Stimulated activated CD4-positive, alpha-beta T cell treated with anti-CD3 and anti-CD28 coated beads, Interleukin-15, amount 100 ng/mL, for 48 hours (primary cell): ENCODE results near the gene MS4A18.
"Not testable (repeated sequence)": the region's sequence is repeated elsewhere in the genome, so short reads cannot be mapped to it uniquely, and the experiment has no call there.

Experiments
- DNase-seq, 2 donors: peaks; one replicate each; pipeline ENCODE4 v3.0.0-alpha.2; 2020; ENCODE audit warnings: low read depth in 2 of 2

MS4A18 gene

GRCh38 chr11:60724420-60724819, at the start of gene MS4A18:
Gene MS4A18 (plus strand): TSS chr11:60724720.
- no peak for DNase-seq

- DNase-seq = not testable (repeated sequence)
Measured at GRCh38 chr11:60678231-60678630, 46.3 kb upstream of the MS4A18 start.

DNA sequence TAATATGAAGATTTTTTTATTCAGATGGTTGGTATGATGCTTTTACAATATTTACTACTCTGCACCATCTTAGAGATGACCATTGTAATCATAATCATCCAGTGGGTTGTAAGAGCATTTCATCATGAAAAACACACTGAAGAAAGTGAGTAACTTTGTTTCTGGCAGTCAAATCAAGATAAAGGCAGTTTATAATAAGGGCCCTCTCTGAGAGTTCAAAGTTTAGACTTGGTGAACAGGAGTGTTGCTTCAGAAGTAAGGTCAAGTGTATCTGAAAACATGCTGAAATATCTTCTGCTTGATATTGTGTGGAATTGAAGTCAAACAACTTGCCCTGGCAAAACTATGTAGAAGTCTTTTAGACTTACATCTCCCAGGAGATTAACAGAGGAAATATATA, 44.6 kb upstream of the MS4A18 start:
- DNase-seq = no peak

DNA sequence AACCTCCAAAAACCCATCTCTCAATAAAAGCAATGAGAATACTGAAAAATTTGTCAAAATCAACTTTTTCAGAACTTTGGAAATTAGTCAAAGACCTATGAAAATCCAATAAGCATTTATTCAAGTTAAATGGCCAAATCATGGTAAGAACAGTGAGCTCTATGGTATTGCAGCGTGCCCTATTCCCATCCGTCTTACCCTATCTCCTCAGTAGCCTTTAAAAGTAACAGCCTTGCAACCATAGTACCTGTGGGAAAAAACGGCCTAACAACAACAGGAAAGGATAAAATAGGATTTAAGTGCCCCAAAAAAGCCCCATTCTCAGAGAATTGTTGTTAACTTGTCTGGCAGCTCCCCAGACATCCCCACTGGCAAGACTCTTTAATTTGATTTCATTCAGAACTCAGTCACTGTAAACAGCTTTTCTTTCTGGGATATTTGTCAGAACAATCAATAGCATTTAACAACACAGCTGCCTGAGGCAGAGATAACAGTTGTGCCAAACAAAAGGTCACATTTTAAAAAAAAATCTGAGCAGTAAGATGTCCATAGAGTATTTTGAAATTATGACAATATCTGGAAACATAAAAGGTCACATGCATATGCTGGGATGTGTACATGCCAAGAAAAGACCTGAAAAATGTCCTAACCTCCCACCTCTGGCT, 43.9 kb upstream of the MS4A18 start:
- no peak for DNase-seq

DNA sequence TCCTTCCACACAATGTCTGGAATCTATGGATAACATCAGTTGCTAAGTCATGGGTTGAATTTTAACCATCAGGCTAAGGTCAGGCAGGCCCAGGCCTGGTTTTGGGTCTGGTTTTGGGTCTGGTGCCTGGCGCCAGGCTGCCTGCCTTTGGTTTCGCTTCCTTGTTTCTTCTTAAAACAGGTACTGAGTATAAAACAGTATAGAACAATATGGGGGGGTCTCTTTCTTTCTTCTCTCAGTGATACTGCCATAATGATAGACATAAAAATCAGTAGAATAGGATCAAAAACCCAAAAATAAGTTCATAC, 40.0 kb upstream of the MS4A18 start:
- DNase-seq = not testable (repeated sequence)

GRCh38 chr11:60691661-60692060, 32.9 kb upstream of the MS4A18 start:
- DNase-seq = no peak

DNA sequence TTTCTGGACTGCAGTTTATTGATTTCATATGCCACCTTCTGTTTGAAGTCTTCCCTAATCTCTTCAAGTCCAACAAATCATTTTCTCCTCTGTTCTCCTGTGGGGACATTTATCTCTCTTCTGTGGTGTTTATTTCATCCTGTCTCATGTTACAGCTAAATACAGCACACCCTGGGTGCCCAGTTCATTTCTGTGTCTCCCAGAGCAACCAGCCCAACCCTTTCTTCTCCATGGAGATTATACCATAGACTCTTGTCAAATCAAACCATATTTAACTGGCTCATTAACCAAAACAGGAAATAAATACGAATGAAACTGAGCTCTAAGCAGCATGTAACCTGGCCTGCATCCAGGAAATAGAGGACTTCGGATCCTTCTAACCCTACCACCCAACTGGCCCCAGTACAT, 25.2 kb upstream of the MS4A18 start, which contains the start of gene MS4A8:
MS4A8 (plus strand) TSS at position 329 of the 408 bp plus-strand sequence. CDS start 1,249 bp downstream, outside the sequence.
- DNase-seq = no peak

GRCh38 chr11:60699936-60700335, 24.6 kb upstream of the MS4A18 start:
- DNase-seq = no peak

- DNase-seq = no peak
Measured at GRCh38 chr11:60700689-60701468, 23.6 kb upstream of the MS4A18 start.

GRCh38 chr11:60701469-60701818, 23.1 kb upstream of the MS4A18 start:
- DNase-seq = no peak

DNA sequence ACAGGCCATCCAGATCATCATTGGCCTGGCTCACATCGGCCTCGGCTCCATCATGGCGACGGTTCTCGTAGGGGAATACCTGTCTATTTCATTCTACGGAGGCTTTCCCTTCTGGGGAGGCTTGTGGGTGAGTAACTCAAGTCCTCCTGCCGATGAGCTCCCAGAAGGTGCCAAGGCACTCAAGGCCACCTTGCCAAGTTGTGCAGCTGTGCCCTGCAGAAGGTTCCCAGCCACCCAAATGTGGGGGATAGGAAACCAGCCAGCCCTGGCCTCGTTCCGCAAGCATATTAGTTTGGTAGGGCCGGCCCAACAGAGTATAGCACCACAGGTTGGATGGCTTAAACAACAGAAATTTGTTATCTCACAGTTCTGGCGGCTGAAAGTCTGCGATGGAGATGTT, 21.1 kb upstream of the MS4A18 start:
- DNase-seq = no peak

DNA sequence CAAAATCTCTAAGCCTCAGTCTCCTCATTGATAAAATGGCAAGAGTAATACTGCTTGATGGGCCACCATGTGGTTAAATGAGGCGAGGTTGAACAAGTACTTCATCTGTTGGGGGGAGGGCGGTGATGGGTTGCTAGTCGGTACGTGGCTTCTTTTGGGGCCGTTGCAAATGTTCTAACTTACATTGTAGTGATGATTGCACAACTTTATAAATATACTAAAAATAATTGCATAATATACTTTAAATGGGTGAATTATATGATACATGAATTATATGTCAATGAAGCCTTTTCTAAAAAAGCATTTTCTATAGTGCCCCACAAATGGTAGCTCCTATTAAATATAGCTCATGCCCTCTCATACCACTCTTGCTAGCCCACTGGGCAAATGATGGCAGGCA, 18.6 kb upstream of the MS4A18 start:
- no peak for DNase-seq

GRCh38 chr11:60706931-60707330, 17.6 kb upstream of the MS4A18 start:
- no peak for DNase-seq

DNA sequence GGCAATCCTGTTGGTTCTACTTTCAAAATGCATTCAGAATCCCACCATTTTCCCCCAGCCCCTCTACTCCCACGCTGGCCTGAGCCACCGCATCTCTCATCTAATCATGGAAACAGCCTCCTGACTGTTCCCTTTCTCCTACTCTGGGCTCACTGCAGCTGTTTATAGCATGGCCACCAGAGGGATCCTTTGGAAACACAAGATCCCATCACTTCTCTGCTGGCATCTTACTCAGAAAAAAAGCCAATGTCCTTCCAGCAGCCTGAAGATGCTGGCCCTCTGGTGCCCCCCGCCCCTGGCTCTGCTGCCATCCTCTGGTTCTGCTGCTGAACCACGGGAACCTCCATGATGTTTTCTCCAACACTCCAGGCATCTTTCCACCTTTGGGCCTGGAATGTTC, 14.0 kb upstream of the MS4A18 start:
- DNase-seq = no peak

GRCh38 chr11:60711276-60711675, 13.2 kb upstream of the MS4A18 start:
- no peak for DNase-seq

GRCh38 chr11:60713423-60713822, 11.1 kb upstream of the MS4A18 start:
- DNase-seq = not testable (repeated sequence)

GRCh38 chr11:60717956-60718355, 6.6 kb upstream of the MS4A18 start:
- no peak for DNase-seq

- DNase-seq = no peak
Measured at GRCh38 chr11:60718524-60719316, 5.8 kb upstream of the MS4A18 start.

- no peak for DNase-seq
Measured at GRCh38 chr11:60719391-60719790, 5.1 kb upstream of the MS4A18 start.

- no peak for DNase-seq
Measured at GRCh38 chr11:60720460-60720859, 4.1 kb upstream of the MS4A18 start.

DNA sequence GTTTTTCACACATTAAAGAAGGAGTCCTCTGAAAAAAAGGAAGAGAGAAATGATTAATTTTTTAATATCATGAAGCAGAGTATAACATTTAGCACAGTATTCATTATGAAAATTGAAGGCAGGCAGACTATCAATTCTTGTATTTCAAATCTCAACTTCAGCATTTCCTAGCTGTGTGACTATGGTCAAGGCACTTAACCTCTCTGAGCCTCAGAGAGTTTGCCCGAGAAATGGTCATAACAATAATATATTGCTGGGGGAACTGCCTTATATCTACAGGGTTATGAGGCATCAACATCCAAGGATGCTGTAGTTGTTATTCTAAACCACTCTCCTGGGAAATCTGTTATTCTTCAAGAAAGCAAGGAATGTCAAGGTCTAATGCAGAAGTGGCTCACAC, 1.1 kb downstream of the MS4A18 start:
- no peak for DNase-seq

GRCh38 chr11:60731586-60731985, 7.1 kb downstream of the MS4A18 start:
- DNase-seq = no peak

GRCh38 chr11:60734279-60734678, 9.8 kb downstream of the MS4A18 start:
- no peak for DNase-seq
